HepG2 (cell line): ENCODE data around the gene PODXL. TPM values are rescaled to one million over a fixed set of nuclear protein-coding genes. Genes with fewer than 3 reads are reported as not detected.

Experiments used
- ATAC-seq: fragments of 200-7000 bp; cut with Tn5 transposase; 3 replicates; pipeline ENCODE4 v1.9.1; 2020; ENCODE audit warnings: mild to moderate bottlenecking, moderate library complexity
- BruUV-seq: library from RNA; stranded (reverse); fragments of 400-500 nt; replicated peaks from 2 replicates; lab custom pipeline; 2021; lab: Mats Ljungman, UMichigan
- CTCF ChIA-PET: fragments of 300-600 bp; formaldehyde crosslinking; extraction: SDS; loops from one replicate; lab custom pipeline; 2021; ENCODE audit warnings: low total read pairs, inconsistent platforms, low intra/inter-chr PET ratio; lab: Yijun Ruan, JAX
- POLR2A ChIA-PET: fragments of 350-600 bp; sonication (Branson Sonifier 250); formaldehyde crosslinking; loops from one replicate; lab custom pipeline; 2020; ENCODE audit warnings: antibody characterized with exemption, inconsistent platforms; lab: Yijun Ruan, JAX
- DNase-seq: peaks from one replicate; pipeline ENCODE4 v3.0.0-alpha.2; 2015; ENCODE audit warnings: low spot score
- FAIRE-seq: peaks from 3 replicates; lab custom pipeline; 2011; peaks lifted over from hg19 to GRCh38; lab: Jason Lieb, UNC
- H2AFZ ChIP-seq: one replicate; pipeline ENCODE4 v1.6.1; 2011; ENCODE audit warnings: low read length, inconsistent platforms
- H3K27ac ChIP-seq: fragments of 300-600 bp; 3 replicates; pipeline ENCODE4 v1.8.0; 2011; ENCODE audit warnings: mixed run types, mild to moderate bottlenecking, mixed read lengths, low read length, inconsistent platforms; ENCODE audit not compliant: insufficient read depth; ENCODE audit errors: extremely low read length
- H3K27me3 ChIP-seq, 2 experiments: fragments of 200-600 bp in 1 of 2; 2 replicates in 1 of 2; 3 replicates in 1 of 2; pipeline versions ENCODE4 v1.6.0 to v1.8.0; 2011; ENCODE audit warnings: low read length in 2 of 2, mild to moderate bottlenecking in 2 of 2, moderate library complexity in 2 of 2, inconsistent platforms in 1 of 2; ENCODE audit not compliant: insufficient read depth in 2 of 2, control insufficient read depth in 1 of 2
- H3K36me3 ChIP-seq, 2 experiments: fragments of 200-600 bp in 1 of 2; replicated peaks in 1 of 2; 2 replicates in 1 of 2; 3 replicates in 1 of 2; pipeline versions ENCODE4 v1.5.1 to v1.8.0; 2011; ENCODE audit warnings: low read length in 2 of 2, inconsistent platforms in 1 of 2; ENCODE audit not compliant: insufficient read depth in 2 of 2, control insufficient read depth in 1 of 2
- H3K4me1 ChIP-seq: 2 replicates; pipeline ENCODE4 v1.5.1; 2012; ENCODE audit warnings: low read length, inconsistent platforms; ENCODE audit not compliant: insufficient read depth
- H3K4me2 ChIP-seq: 2 replicates; pipeline ENCODE4 v1.6.0; 2011; ENCODE audit warnings: low read depth, low read length, inconsistent platforms
- H3K4me3 ChIP-seq, 3 experiments: fragments of 200-600 bp in 1 of 3; sonication (generic), shearing (Covaris generic) in 1 of 3; replicated peaks in 1 of 3; 2 replicates each; pipeline ENCODE4 v1.5.1; 2011 to 2016; ENCODE audit warnings: low read length in 3 of 3, inconsistent platforms in 2 of 3, low read depth in 2 of 3, mild to moderate bottlenecking in 2 of 3, control low read depth in 1 of 3, mixed read lengths in 1 of 3; ENCODE audit not compliant: insufficient read depth in 1 of 3
- H3K79me2 ChIP-seq: one replicate; pipeline ENCODE4 v1.6.1; 2011; ENCODE audit warnings: low read length, inconsistent platforms; ENCODE audit not compliant: insufficient read depth
- H3K9ac ChIP-seq: 2 replicates; pipeline ENCODE4 v1.6.0; 2011; ENCODE audit warnings: mild to moderate bottlenecking, low read depth, low read length, inconsistent platforms; ENCODE audit not compliant: insufficient read depth
- H3K9me3 ChIP-seq: 2 replicates; pipeline ENCODE4 v1.5.1; 2012; ENCODE audit warnings: mild to moderate bottlenecking, low read length
- H4K20me1 ChIP-seq: 2 replicates; pipeline ENCODE4 v1.6.0; 2011; ENCODE audit warnings: inconsistent platforms, mild to moderate bottlenecking, low read length, moderate library complexity; ENCODE audit not compliant: insufficient read depth
- MXD4 ChIP-seq: IDR thresholded peaks from 2 replicates; pipeline ENCODE4 v1.6.1; 2016; ENCODE audit warnings: mild to moderate bottlenecking, missing biosample characterization, missing genetic modification reagents
- NBN ChIP-seq: fragments of 450-650 bp; conservative IDR thresholded peaks from 2 replicates; pipeline ENCODE4 v1.6.1; 2017
- NFE2 ChIP-seq: sonication (generic); formaldehyde crosslinking; IDR thresholded peaks from 2 replicates; pipeline ENCODE4 v1.4.0; 2020; ENCODE audit warnings: missing genetic modification reagents
- PLRG1 ChIP-seq: fragments of 450-650 bp; conservative IDR thresholded peaks from 2 replicates; pipeline ENCODE4 v1.6.1; 2016
- POLR2G ChIP-seq: fragments of 200-400 bp; formaldehyde crosslinking; IDR thresholded peaks from 2 replicates; pipeline ENCODE4 v1.6.1; 2018; ENCODE audit warnings: mild to moderate bottlenecking, low read depth, low read length, moderate library complexity
- RXRB ChIP-seq: IDR thresholded peaks from 2 replicates; pipeline ENCODE4 v1.6.1; 2016; ENCODE audit warnings: borderline replicate concordance, missing genetic modification reagents, missing compliant biosample characterization
- SNRNP70 ChIP-seq: fragments of 200-400 bp; formaldehyde crosslinking; IDR thresholded peaks from 2 replicates; pipeline ENCODE4 v1.6.1; 2017; ENCODE audit warnings: mild to moderate bottlenecking, low read depth, low read length, moderate library complexity
- SOX13 ChIP-seq, 3 experiments: fragments of 450-650 bp in 1 of 3; sonication (generic) in 1 of 3; formaldehyde crosslinking in 1 of 3; IDR thresholded peaks in 2 of 3; conservative IDR thresholded peaks in 1 of 3; 2 replicates each; pipeline versions ENCODE4 v1.5.0 to v1.6.1; 2016 to 2020; ENCODE audit warnings: antibody characterized with exemption in 1 of 3, mild to moderate bottlenecking in 1 of 3, missing compliant biosample characterization in 1 of 3, missing genetic modification reagents in 1 of 3, moderate library complexity in 1 of 3
- XBP1 ChIP-seq: sonication (generic); formaldehyde crosslinking; IDR thresholded peaks from 2 replicates; pipeline ENCODE4 v1.5.0; 2020; ENCODE audit warnings: missing genetic modification reagents
- ZBTB38 ChIP-seq: sonication (generic); formaldehyde crosslinking; IDR thresholded peaks from 2 replicates; pipeline ENCODE4 v1.5.1; 2020; ENCODE audit warnings: mild to moderate bottlenecking, missing genetic modification reagents
- ZMYM2 ChIP-seq: sonication (generic); formaldehyde crosslinking; IDR thresholded peaks from 2 replicates; pipeline ENCODE4 v1.8.0; 2022; ENCODE audit warnings: mild to moderate bottlenecking, missing genetic modification reagents
- WGBS: methylation state at CpG from one replicate; pipeline ENCODE4 v1.1.6; 2017; ENCODE audit warnings: low lambda C conversion rate; 5-methylcytosine and 5-hydroxymethylcytosine counted together
- in situ Hi-C: cut with HindIII; loops from 2 replicates; pipeline ENCODE4 v1.10.0; 2017; ENCODE audit warnings: low pct_unique_long_range_greater_than_20kb; ENCODE audit not compliant: extremely low pct_ligation_motif_present
- intact Hi-C: fragments of 100-400 bp; cut with micrococcal nuclease; formaldehyde crosslinking; loops from one replicate; pipeline ENCODE4 v1.10.0; 2022; ENCODE audit not compliant: unreplicated experiment
- polyA plus RNA-seq, 8 experiments: library from polyadenylated mRNA; depleted of rRNA in 3 of 8; stranded (reverse) in 7 of 8; unstranded in 1 of 8; fragments of >200 nt; fragmentation: Illumina TruSeq in 4 of 8; extraction: Trizol in 4 of 8; gene quantifications; 2 replicates each; pipeline versions ENCODE4 v1.2.1 to v1.2.3, GENCODE V29; 2011 to 2016; ENCODE audit warnings: low read depth in 4 of 8, missing spikeins in 1 of 8, mixed read lengths in 1 of 8; ENCODE audit not compliant: insufficient read depth in 1 of 8
- total RNA-seq, 5 experiments: library from RNA; depleted of rRNA; stranded (reverse); fragments of >200 nt; fragmentation: Illumina TruSeq; extraction: Trizol; gene quantifications; 2 replicates each; pipeline ENCODE4 v1.2.3, GENCODE V29; 2016; ENCODE audit warnings: low read depth in 1 of 5
- TF ChIP-seq, protein P1 (sequence below), 2 experiments: fragments of 450-650 bp in 1 of 2; sonication (generic) in 1 of 2; formaldehyde crosslinking; IDR thresholded peaks; 2 replicates each; pipeline versions ENCODE4 v1.5.0 to v1.8.0; 2020 to 2022; ENCODE audit warnings: mild to moderate bottlenecking in 1 of 2, missing genetic modification reagents in 1 of 2
- TF ChIP-seq, protein P2 (sequence below): sonication (generic); formaldehyde crosslinking; IDR thresholded peaks from 2 replicates; pipeline ENCODE4 v1.4.0; 2020; ENCODE audit warnings: mild to moderate bottlenecking, missing genetic modification reagents
- TF ChIP-seq, protein P3 (sequence below): IDR thresholded peaks from 2 replicates; pipeline ENCODE4 v1.4.0; 2020; ENCODE audit warnings: mild to moderate bottlenecking, missing genetic modification reagents

PODXL gene
- total and polyA plus RNA-seq, 2 of the 13 experiments (the other 11 are each of a cell fraction or from before 2014, with no cell fraction given), result 0.22 to 0.54 TPM

DNA sequence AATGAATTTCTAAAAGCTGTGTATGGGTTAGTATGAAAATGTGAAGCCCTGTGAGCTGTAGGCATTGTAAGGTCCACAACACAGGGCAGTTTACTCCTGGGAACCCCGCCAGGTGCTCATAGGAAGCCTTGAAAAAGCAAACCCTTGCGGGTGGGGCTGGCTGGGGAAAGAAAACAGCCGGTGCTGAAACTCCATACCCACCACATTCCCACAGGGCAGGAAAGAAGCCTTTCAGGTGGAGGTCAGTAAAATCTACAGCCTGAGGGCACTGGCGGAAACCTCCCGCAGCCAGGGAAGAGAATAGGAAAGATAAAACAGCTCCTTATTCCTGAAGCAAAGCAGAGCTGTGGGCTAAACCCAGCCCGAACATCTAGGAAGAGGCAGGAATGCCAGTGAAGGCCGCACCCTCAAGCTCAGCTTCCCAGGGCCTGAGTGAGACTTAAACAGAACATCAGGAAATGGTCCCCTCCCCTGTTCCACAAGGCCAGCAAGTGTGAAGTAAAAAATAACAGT lies 34.7 kb downstream of the PODXL start:
- POLR2A ChIA-PET, result no interaction called here
- H3K27me3 ChIP-seq, result no peaks in the 10 kb centered on the region
- in situ Hi-C loops, result no loop called here
- TF ChIP-seq, protein P1, sequence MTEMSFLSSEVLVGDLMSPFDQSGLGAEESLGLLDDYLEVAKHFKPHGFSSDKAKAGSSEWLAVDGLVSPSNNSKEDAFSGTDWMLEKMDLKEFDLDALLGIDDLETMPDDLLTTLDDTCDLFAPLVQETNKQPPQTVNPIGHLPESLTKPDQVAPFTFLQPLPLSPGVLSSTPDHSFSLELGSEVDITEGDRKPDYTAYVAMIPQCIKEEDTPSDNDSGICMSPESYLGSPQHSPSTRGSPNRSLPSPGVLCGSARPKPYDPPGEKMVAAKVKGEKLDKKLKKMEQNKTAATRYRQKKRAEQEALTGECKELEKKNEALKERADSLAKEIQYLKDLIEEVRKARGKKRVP (CRISPR knock-in tag; IDR thresholded peaks at IDR 0.05), result no peak
- no peak for TF ChIP-seq NFE2 (CRISPR knock-in tag)
- TF ChIP-seq, protein P2, sequence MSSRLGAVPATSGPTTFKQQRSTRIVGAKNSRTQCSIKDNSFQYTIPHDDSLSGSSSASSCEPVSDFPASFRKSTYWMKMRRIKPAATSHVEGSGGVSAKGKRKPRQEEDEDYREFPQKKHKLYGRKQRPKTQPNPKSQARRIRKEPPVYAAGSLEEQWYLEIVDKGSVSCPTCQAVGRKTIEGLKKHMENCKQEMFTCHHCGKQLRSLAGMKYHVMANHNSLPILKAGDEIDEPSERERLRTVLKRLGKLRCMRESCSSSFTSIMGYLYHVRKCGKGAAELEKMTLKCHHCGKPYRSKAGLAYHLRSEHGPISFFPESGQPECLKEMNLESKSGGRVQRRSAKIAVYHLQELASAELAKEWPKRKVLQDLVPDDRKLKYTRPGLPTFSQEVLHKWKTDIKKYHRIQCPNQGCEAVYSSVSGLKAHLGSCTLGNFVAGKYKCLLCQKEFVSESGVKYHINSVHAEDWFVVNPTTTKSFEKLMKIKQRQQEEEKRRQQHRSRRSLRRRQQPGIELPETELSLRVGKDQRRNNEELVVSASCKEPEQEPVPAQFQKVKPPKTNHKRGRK (CRISPR knock-in tag), result no peak
- no peak for TF ChIP-seq XBP1 (CRISPR knock-in tag)
- TF ChIP-seq SOX13 (IDR thresholded peaks at IDR 0.05), result no peak
- no peak for TF ChIP-seq SOX13 (CRISPR knock-in tag; conservative IDR thresholded peaks at IDR 0.05 in 1 of 2, IDR thresholded peaks at IDR 0.05 in 1 of 2)
- TF ChIP-seq SNRNP70, result no peak
- no peak for TF ChIP-seq MXD4 (CRISPR knock-in tag)
- TF ChIP-seq NBN, result no peak
- TF ChIP-seq RXRB, result no peak
- no peak for TF ChIP-seq ZBTB38 (CRISPR knock-in tag)
- no peak for TF ChIP-seq PLRG1
- TF ChIP-seq, protein P3, sequence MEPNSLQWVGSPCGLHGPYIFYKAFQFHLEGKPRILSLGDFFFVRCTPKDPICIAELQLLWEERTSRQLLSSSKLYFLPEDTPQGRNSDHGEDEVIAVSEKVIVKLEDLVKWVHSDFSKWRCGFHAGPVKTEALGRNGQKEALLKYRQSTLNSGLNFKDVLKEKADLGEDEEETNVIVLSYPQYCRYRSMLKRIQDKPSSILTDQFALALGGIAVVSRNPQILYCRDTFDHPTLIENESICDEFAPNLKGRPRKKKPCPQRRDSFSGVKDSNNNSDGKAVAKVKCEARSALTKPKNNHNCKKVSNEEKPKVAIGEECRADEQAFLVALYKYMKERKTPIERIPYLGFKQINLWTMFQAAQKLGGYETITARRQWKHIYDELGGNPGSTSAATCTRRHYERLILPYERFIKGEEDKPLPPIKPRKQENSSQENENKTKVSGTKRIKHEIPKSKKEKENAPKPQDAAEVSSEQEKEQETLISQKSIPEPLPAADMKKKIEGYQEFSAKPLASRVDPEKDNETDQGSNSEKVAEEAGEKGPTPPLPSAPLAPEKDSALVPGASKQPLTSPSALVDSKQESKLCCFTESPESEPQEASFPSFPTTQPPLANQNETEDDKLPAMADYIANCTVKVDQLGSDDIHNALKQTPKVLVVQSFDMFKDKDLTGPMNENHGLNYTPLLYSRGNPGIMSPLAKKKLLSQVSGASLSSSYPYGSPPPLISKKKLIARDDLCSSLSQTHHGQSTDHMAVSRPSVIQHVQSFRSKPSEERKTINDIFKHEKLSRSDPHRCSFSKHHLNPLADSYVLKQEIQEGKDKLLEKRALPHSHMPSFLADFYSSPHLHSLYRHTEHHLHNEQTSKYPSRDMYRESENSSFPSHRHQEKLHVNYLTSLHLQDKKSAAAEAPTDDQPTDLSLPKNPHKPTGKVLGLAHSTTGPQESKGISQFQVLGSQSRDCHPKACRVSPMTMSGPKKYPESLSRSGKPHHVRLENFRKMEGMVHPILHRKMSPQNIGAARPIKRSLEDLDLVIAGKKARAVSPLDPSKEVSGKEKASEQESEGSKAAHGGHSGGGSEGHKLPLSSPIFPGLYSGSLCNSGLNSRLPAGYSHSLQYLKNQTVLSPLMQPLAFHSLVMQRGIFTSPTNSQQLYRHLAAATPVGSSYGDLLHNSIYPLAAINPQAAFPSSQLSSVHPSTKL (CRISPR knock-in tag), result no peak
- TF ChIP-seq ZMYM2 (CRISPR knock-in tag), result no peak
- no peak for TF ChIP-seq POLR2G
- TF ChIP-seq, all 625 proteins: peak for 0
- Histone ChIP-seq H3K4me1 (no peaks in the 10 kb centered on the region), H4K20me1 (no peaks in the 10 kb centered on the region), H3K4me3 (no peak overlapping the region), H3K4me2 (no peak overlapping the region; the same call in 1 of the 2 replicates), H2AFZ (no peak overlapping the region), H3K9ac (no peak overlapping the region), H3K9me3 (no peaks in the 10 kb centered on the region), H3K79me2 (no peaks in the 10 kb centered on the region), H3K27ac (no peak overlapping the region), H3K36me3 (no peaks in the 10 kb centered on the region)
- BruUV-seq, result no TSS peak
- DNase-seq, result no peak
- intact Hi-C loops, result no loop called here
- ATAC-seq, result peak; percentile 57
- CTCF ChIA-PET, result no interaction called here
- no peak for FAIRE-seq
- 39% methylated on average over 7 of the region's 7 CpGs for WGBS
